H1 (cell line): ENCODE results near the gene VGF. TPM values are rescaled to one million over a fixed set of nuclear protein-coding genes. Genes with fewer than 3 reads are reported as not detected.
"Not testable (repeated sequence)": the region's sequence is repeated elsewhere in the genome, so short reads cannot be mapped to it uniquely, and the experiment has no call there.

ENCODE experiments used
- CTCF ChIA-PET: fragments of 300-600 bp; sonication (Branson Sonifier 250); formaldehyde crosslinking; loops from one replicate; lab custom pipeline; 2021; ENCODE audit not compliant: partially characterized antibody; lab: Charles Lee
- POLR2A ChIA-PET: fragments of 300-600 bp; sonication (Branson Sonifier 250); formaldehyde crosslinking; loops from one replicate; lab custom pipeline; 2021; ENCODE audit warnings: inconsistent platforms; ENCODE audit not compliant: partially characterized antibody; lab: Charles Lee
- DNase-seq, 2 experiments: peaks; one replicate each; pipeline versions ENCODE4 v3.0.0 to v3.0.0-alpha.2; 2010 to 2022; ENCODE audit warnings: low spot score in 2 of 2, low read depth in 1 of 2, mixed read lengths in 1 of 2
- FAIRE-seq: peaks from 2 replicates; lab custom pipeline; 2011; peaks lifted over from hg19 to GRCh38; lab: Jason Lieb, UNC
- H2AFZ ChIP-seq: 2 replicates; pipeline ENCODE4 v1.8.1; 2012; ENCODE audit warnings: low read length, inconsistent platforms
- H2AK5ac ChIP-seq: 2 replicates; pipeline ENCODE4 v1.6.1; 2013; ENCODE audit warnings: low read depth, low read length
- H2BK120ac ChIP-seq: replicated peaks from 2 replicates; pipeline ENCODE3; 2013; ENCODE audit warnings: low read depth, low read length, inconsistent platforms
- H2BK12ac ChIP-seq: 2 replicates; pipeline ENCODE4 v1.6.1; 2013; ENCODE audit warnings: low read depth, low read length
- H2BK15ac ChIP-seq: 2 replicates; pipeline ENCODE4 v1.6.1; 2013; ENCODE audit warnings: low read length
- H2BK20ac ChIP-seq: 2 replicates; pipeline ENCODE4 v1.6.1; 2013; ENCODE audit warnings: low read length
- H2BK5ac ChIP-seq: 2 replicates; pipeline ENCODE4 v1.6.1; 2013; ENCODE audit warnings: low read depth, low read length
- H3K14ac ChIP-seq: 2 replicates; pipeline ENCODE4 v1.6.1; 2013; ENCODE audit warnings: inconsistent platforms; ENCODE audit not compliant: insufficient read length
- H3K18ac ChIP-seq: 2 replicates; pipeline ENCODE4 v1.6.1; 2013; ENCODE audit warnings: low read length; ENCODE audit errors: extremely low read depth
- H3K23ac ChIP-seq: 2 replicates; pipeline ENCODE4 v1.6.1; 2013; ENCODE audit warnings: inconsistent platforms; ENCODE audit not compliant: insufficient read length
- H3K23me2 ChIP-seq: 2 replicates; pipeline ENCODE4 v1.6.1; 2013; ENCODE audit warnings: low read depth, low read length
- H3K27ac ChIP-seq: 2 replicates; pipeline ENCODE4 v1.6.1; 2011; ENCODE audit warnings: low read depth, low read length, inconsistent platforms
- H3K27me3 ChIP-seq, 4 experiments: replicated peaks in 1 of 4; 1 replicate in 1 of 4; 2 replicates in 3 of 4; pipeline versions ENCODE4 v1.6.1 to v1.8.1; 2011 to 2013; ENCODE audit warnings: low read length in 3 of 4, mild to moderate bottlenecking in 3 of 4, inconsistent platforms in 2 of 4, mixed read lengths in 2 of 4, moderate library complexity in 1 of 4; ENCODE audit not compliant: control insufficient read depth in 3 of 4, insufficient read depth in 3 of 4; ENCODE audit errors: extremely low read depth in 1 of 4
- H3K36me3 ChIP-seq, 4 experiments: 2 replicates each; pipeline versions ENCODE4 v1.6.1 to v1.8.1; 2011 to 2013; ENCODE audit warnings: mild to moderate bottlenecking in 4 of 4, low read length in 3 of 4, moderate library complexity in 2 of 4, control low read depth in 1 of 4, inconsistent platforms in 1 of 4; ENCODE audit not compliant: insufficient read depth in 4 of 4, control insufficient read depth in 2 of 4
- H3K4ac ChIP-seq: replicated peaks from 2 replicates; pipeline ENCODE3; 2013; ENCODE audit warnings: low read length, low read depth, mixed read lengths, inconsistent platforms; ENCODE audit not compliant: insufficient read length
- H3K4me1 ChIP-seq, 4 experiments: replicated peaks in 1 of 4; 1 replicate in 1 of 4; 2 replicates in 3 of 4; pipeline versions ENCODE4 v1.6.1 to v1.8.1; 2011 to 2013; ENCODE audit warnings: low read length in 3 of 4, inconsistent platforms in 2 of 4, mixed read lengths in 1 of 4; ENCODE audit not compliant: insufficient read depth in 4 of 4, control insufficient read depth in 3 of 4
- H3K4me2 ChIP-seq, 2 experiments: 2 replicates each; pipeline versions ENCODE4 v1.6.1 to v1.8.1; 2011 to 2013; ENCODE audit warnings: low read depth in 2 of 2, low read length in 2 of 2, control low read depth in 1 of 2, inconsistent platforms in 1 of 2, mild to moderate bottlenecking in 1 of 2; ENCODE audit not compliant: insufficient read depth in 1 of 2
- H3K4me3 ChIP-seq, 4 experiments: fragments of 200-600, 300-600 bp in 1 of 4; sonication (generic), shearing (Covaris generic), sonication (Bioruptor Twin) in 1 of 4; 2 replicates each; pipeline versions ENCODE4 v1.5.1 to v1.8.1; 2011 to 2016; ENCODE audit warnings: low read length in 4 of 4, low read depth in 3 of 4, control low read depth in 2 of 4, inconsistent platforms in 2 of 4, mild to moderate bottlenecking in 2 of 4, mixed read lengths in 1 of 4, moderate library complexity in 1 of 4; ENCODE audit not compliant: insufficient read depth in 2 of 4; ENCODE audit errors: extremely low read depth in 1 of 4
- H3K56ac ChIP-seq: replicated peaks from 2 replicates; pipeline ENCODE3; 2013; ENCODE audit warnings: low read depth, mild to moderate bottlenecking, mixed read lengths, low read length, inconsistent platforms; ENCODE audit not compliant: insufficient read length
- H3K79me1 ChIP-seq: 2 replicates; pipeline ENCODE4 v1.6.1; 2013; ENCODE audit warnings: low read depth, low read length, control low read depth
- H3K79me2 ChIP-seq, 2 experiments: 2 replicates each; pipeline versions ENCODE4 v1.6.1 to v1.8.1; 2012 to 2013; ENCODE audit warnings: low read length in 2 of 2, mild to moderate bottlenecking in 2 of 2, inconsistent platforms in 1 of 2; ENCODE audit not compliant: insufficient read depth in 2 of 2, control insufficient read depth in 1 of 2
- H3K9ac ChIP-seq, 4 experiments: replicated peaks in 1 of 4; 1 replicate in 1 of 4; 2 replicates in 3 of 4; pipeline versions ENCODE4 v1.6.1 to v1.8.1; 2011 to 2013; ENCODE audit warnings: low read depth in 3 of 4, low read length in 3 of 4, control low read depth in 2 of 4, mild to moderate bottlenecking in 2 of 4, moderate library complexity in 2 of 4, inconsistent platforms in 1 of 4; ENCODE audit errors: extremely low read depth in 1 of 4
- H3K9me3 ChIP-seq, 2 experiments: 2 replicates each; pipeline versions ENCODE4 v1.6.1 to v1.8.1; 2012 to 2013; ENCODE audit warnings: mild to moderate bottlenecking in 2 of 2, moderate library complexity in 2 of 2, control low read depth in 1 of 2, inconsistent platforms in 1 of 2, low read depth in 1 of 2, low read length in 1 of 2, mixed read lengths in 1 of 2; ENCODE audit not compliant: insufficient read depth in 2 of 2
- H4K20me1 ChIP-seq, 2 experiments: replicated peaks in 1 of 2; 2 replicates each; pipeline versions ENCODE3 to v1.8.1; 2011 to 2013; ENCODE audit warnings: inconsistent platforms in 2 of 2, low read length in 2 of 2, mild to moderate bottlenecking in 1 of 2; ENCODE audit not compliant: insufficient read depth in 2 of 2, control insufficient read depth in 1 of 2
- H4K5ac ChIP-seq: 2 replicates; pipeline ENCODE4 v1.6.1; 2013; ENCODE audit warnings: low read length, low read depth, mixed read lengths, inconsistent platforms; ENCODE audit not compliant: insufficient read length
- H4K8ac ChIP-seq: 2 replicates; pipeline ENCODE4 v1.8.0; 2013; ENCODE audit warnings: mild to moderate bottlenecking, moderate library complexity, low read length, inconsistent platforms; ENCODE audit not compliant: insufficient read depth; ENCODE audit errors: extremely low read depth
- H4K91ac ChIP-seq: replicated peaks from 2 replicates; pipeline ENCODE3; 2013; ENCODE audit warnings: low read length, mixed read lengths, inconsistent platforms; ENCODE audit not compliant: insufficient read length
- WGBS, 2 experiments: shearing (Covaris generic) in 1 of 2; methylation state at CpG; one replicate each; pipeline versions ENCODE4 v1.1.6 to v1.1.7; 2013 to 2015; ENCODE audit warnings: low lambda C conversion rate in 2 of 2, mixed read lengths in 2 of 2, inconsistent platforms in 1 of 2, low coverage in 1 of 2, missing lambda C conversion rate in 1 of 2; ENCODE audit not compliant: insufficient replicate concordance in 2 of 2, insufficient coverage in 1 of 2, insufficient read length in 1 of 2; ENCODE audit errors: extremely low coverage in 1 of 2, missing lambda C conversion rate in 1 of 2; 5-methylcytosine and 5-hydroxymethylcytosine counted together
- microRNA-seq, 2 experiments: library from miRNA; unstranded; fragments of <30 nt; microRNA quantifications; one replicate each; pipeline versions ENCODE4 to v1.2.0, GENCODE V29; 2016 to 2020; ENCODE audit warnings: borderline microRNAs expressed in 2 of 2, borderline number of aligned reads in 2 of 2, borderline replicate concordance in 1 of 2
- polyA plus RNA-seq, 7 experiments: library from polyadenylated mRNA; depleted of rRNA in 3 of 7; stranded (reverse) in 5 of 7; unstranded in 2 of 7; fragments of >200 nt in 5 of 7; fragments of 200-250 nt in 2 of 7; gene quantifications; 1 replicate in 5 of 7; 2 replicates in 1 of 7; 4 replicates in 1 of 7; pipeline versions ENCODE4 v1.2.1 to v1.2.3, GENCODE V29; 2011 to 2013; ENCODE audit warnings: missing spikeins in 2 of 7, mixed read lengths in 2 of 7
- small RNA-seq: library from polyadenylated mRNA; stranded (forward); fragments of <200 nt; extraction: miRNeasy Mini kit (QIAGEN cat#:217004); gene quantifications from one replicate; pipeline ENCODE3, GENCODE V24; 2013; ENCODE audit not compliant: insufficient read depth
- total RNA-seq: library from RNA; stranded (reverse); fragmentation: NEBNext Ultra II Directional; extraction: Animal tissue kit (Norgen Biotek cat#: 25700); gene quantifications from 2 replicates; pipeline ENCODE4 v1.2.1, GENCODE V29; 2021

Gene VGF
- total and polyA plus RNA-seq, 2 of the 8 experiments (the other 6 are each of a cell fraction or from before 2014, with no cell fraction given), result 1.6 to 7.0 TPM

DNA sequence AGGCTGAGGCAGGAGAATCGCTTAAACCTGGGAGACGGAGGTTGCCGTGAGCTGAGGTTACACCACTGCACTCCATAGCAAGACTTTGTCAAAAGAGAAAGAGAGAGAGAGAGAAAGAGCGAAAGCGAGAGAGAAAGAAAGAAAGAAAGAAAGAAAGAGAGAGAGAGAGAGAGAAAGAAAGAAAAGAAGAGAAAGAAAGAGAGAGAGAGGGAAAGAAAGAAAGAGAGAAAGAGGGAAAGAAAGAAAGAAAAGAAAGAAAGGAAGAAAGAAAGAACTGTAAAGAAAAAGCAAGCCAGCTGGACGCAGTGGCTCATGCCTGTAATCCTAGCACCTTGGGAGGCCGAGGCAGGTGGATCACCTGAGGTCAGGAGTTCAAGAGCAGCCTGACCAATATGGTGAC is 52.2 kb downstream of the VGF start:
- not testable (repeated sequence) for H3K4me3 ChIP-seq, H3K9ac ChIP-seq, H4K5ac ChIP-seq, H3K4me1 ChIP-seq, H2BK15ac ChIP-seq, H4K20me1 ChIP-seq, H2BK20ac ChIP-seq, H3K4ac ChIP-seq, H2AK5ac ChIP-seq, H4K91ac ChIP-seq, H3K14ac ChIP-seq, H3K27ac ChIP-seq, H2BK12ac ChIP-seq, H2BK5ac ChIP-seq, H3K56ac ChIP-seq, H3K23ac ChIP-seq, DNase-seq, H3K79me2 ChIP-seq, H3K18ac ChIP-seq, FAIRE-seq, H3K79me1 ChIP-seq, H3K9me3 ChIP-seq, H2AFZ ChIP-seq, H3K23me2 ChIP-seq, H4K8ac ChIP-seq, H3K36me3 ChIP-seq, H2BK120ac ChIP-seq, H3K4me2 ChIP-seq, H3K27me3 ChIP-seq
- WGBS, 2 experiments, result 79% methylated on average over 7 of the region's 7 CpGs; no CpG with 5 or more reads in 1 of the 2 experiments
- POLR2A ChIA-PET, result interaction anchor here (0.7 to 0.9 kb wide), 2 partner anchors 13 to 1280 kb away, joined by 3 read pairs; no protein-coding TSS in a partner anchor
- CTCF ChIA-PET, result interaction anchor here (1.0 to 2.4 kb wide), 6 partner anchors 9 to 147 kb away, joined by 3 to 7 read pairs (median 6); partner anchors contain the start of gene SERPINE1

Small RNAs within 50 kb of the gene (microRNA-seq; reads per million reads assigned to microRNA genes)
- gene MIR4653, result 0 reads per million in 2 experiments

Small RNAs within 50 kb of the gene (small RNA-seq; reads per million reads assigned to genes)
- not detected for gene MIR4653

Other genes starting within 250 kb of the VGF start
- 43.9 and 44.6 TPM in 2 replicates for gene MUC3A, start 216.0 kb downstream of the VGF start, total RNA-seq
- gene MUC3A, start 216.0 kb downstream of the VGF start, polyA plus RNA-seq (2011; rRNA removed), result 15.4 and 27.2 TPM in 2 replicates
- gene MUC12, start 196.0 kb downstream of the VGF start, total RNA-seq, result 7.0 and 7.7 TPM in 2 replicates
- 13.5 and 16.2 TPM in 2 replicates for gene MUC12, start 196.0 kb downstream of the VGF start, polyA plus RNA-seq (2011; rRNA removed)
- not detected in 2 replicates for gene MUC17, start 145.5 kb downstream of the VGF start, total RNA-seq
- gene MUC17, start 145.5 kb downstream of the VGF start, polyA plus RNA-seq (2011; rRNA removed), result 0.02 TPM in 2 replicates
- gene TRIM56, start 80.1 kb downstream of the VGF start, total RNA-seq, result 17.5 and 18.8 TPM in 2 replicates
- 2.0 and 3.4 TPM in 2 replicates for gene TRIM56, start 80.1 kb downstream of the VGF start, polyA plus RNA-seq (2011; rRNA removed)
- 5.6 and 6.8 TPM in 2 replicates for gene SERPINE1, start 38.5 kb downstream of the VGF start, total RNA-seq
- gene SERPINE1, start 38.5 kb downstream of the VGF start, polyA plus RNA-seq (2011; rRNA removed), result 3.7 and 3.8 TPM in 2 replicates
- gene AP1S1, start 11.1 kb downstream of the VGF start, total RNA-seq, result 56.0 and 56.1 TPM in 2 replicates
- 59.3 and 72.3 TPM in 2 replicates for gene AP1S1, start 11.1 kb downstream of the VGF start, polyA plus RNA-seq (2011; rRNA removed)
- 0.84 and 1.0 TPM in 2 replicates for gene NAT16, start 14.7 kb upstream of the VGF start, total RNA-seq
- 0.26 and 0.47 TPM in 2 replicates for gene NAT16, start 14.7 kb upstream of the VGF start, polyA plus RNA-seq (2011; rRNA removed)
- gene MOGAT3, start 35.5 kb upstream of the VGF start, total RNA-seq, result 0.82 TPM in 1 of 2 replicates, not detected in the other
- gene MOGAT3, start 35.5 kb upstream of the VGF start, polyA plus RNA-seq (2011; rRNA removed), result 0.21 and 0.58 TPM in 2 replicates
- 43.1 and 47.2 TPM in 2 replicates for gene PLOD3, start 52.0 kb upstream of the VGF start, total RNA-seq
- gene PLOD3, start 52.0 kb upstream of the VGF start, polyA plus RNA-seq (2011; rRNA removed), result 28.4 and 57.0 TPM in 2 replicates
- gene ZNHIT1, start 52.6 kb upstream of the VGF start, total RNA-seq, result 59.9 and 61.7 TPM in 2 replicates
- 38.2 and 48.9 TPM in 2 replicates for gene ZNHIT1, start 52.6 kb upstream of the VGF start, polyA plus RNA-seq (2011; rRNA removed)
- gene CLDN15, start 72.2 kb upstream of the VGF start, total RNA-seq, result 5.5 and 5.9 TPM in 2 replicates
- 7.6 and 11.1 TPM in 2 replicates for gene CLDN15, start 72.2 kb upstream of the VGF start, polyA plus RNA-seq (2011; rRNA removed)
- gene FIS1, start 79.5 kb upstream of the VGF start, total RNA-seq, result 122 and 128 TPM in 2 replicates
- 195 and 246 TPM in 2 replicates for gene FIS1, start 79.5 kb upstream of the VGF start, polyA plus RNA-seq (2011; rRNA removed)
- 17.7 and 17.8 TPM in 2 replicates for gene IFT22, start 156.2 kb upstream of the VGF start, total RNA-seq
- 12.5 and 18.9 TPM in 2 replicates for gene IFT22, start 156.2 kb upstream of the VGF start, polyA plus RNA-seq (2011; rRNA removed)
- 68.8 and 71.4 TPM in 2 replicates for gene COL26A1, start 197.3 kb upstream of the VGF start, total RNA-seq
- gene COL26A1, start 197.3 kb upstream of the VGF start, polyA plus RNA-seq (2011; rRNA removed), result 51.1 and 68.1 TPM in 2 replicates